GM12878 (cell line): ENCODE measurements around the gene BUB3. TPM values are rescaled to one million over a fixed set of nuclear protein-coding genes. Genes with fewer than 3 reads are reported as not detected.

Experiments
- ATAC-seq: fragments of 200-7000 bp; cut with Tn5 transposase; 3 replicates; pipeline ENCODE4 v1.9.1; 2020; ENCODE audit warnings: mild to moderate bottlenecking, moderate library complexity
- BruUV-seq: library from RNA; stranded (reverse); fragments of 400-500 nt; replicated peaks from 2 replicates; lab custom pipeline; 2021; lab: Mats Ljungman, UMichigan
- CTCF ChIA-PET: fragments of 300-600 bp; sonication (Branson Sonifier 250); formaldehyde crosslinking; extraction: SDS; loops from one replicate; lab custom pipeline; 2021; ENCODE audit warnings: inconsistent platforms; lab: Yijun Ruan, JAX
- POLR2A ChIA-PET: fragments of 350-600 bp; formaldehyde crosslinking; extraction: SDS; loops from one replicate; lab custom pipeline; 2021; ENCODE audit warnings: inconsistent platforms; lab: Charles Lee
- RAD21 ChIA-PET: fragments of 300-600 bp; sonication (Branson Sonifier 250); formaldehyde crosslinking; loops from one replicate; lab custom pipeline; 2023; ENCODE audit warnings: antibody characterized with exemption; ENCODE audit not compliant: unreplicated experiment; lab: Charles Lee
- SMC1A ChIA-PET: fragments of 300-600 bp; sonication (Branson Sonifier 250); formaldehyde crosslinking; loops from one replicate; lab custom pipeline; 2023; ENCODE audit not compliant: unreplicated experiment, uncharacterized antibody; lab: Charles Lee
- DNase-seq: peaks from one replicate; pipeline ENCODE4 v3.0.0-alpha.2; 2011; ENCODE audit warnings: low read depth, low spot score
- FAIRE-seq: peaks from 3 replicates; lab custom pipeline; 2011; peaks lifted over from hg19 to GRCh38; lab: Jason Lieb, UNC
- H2AFZ ChIP-seq: 2 replicates; pipeline ENCODE4 v1.6.0; 2011; ENCODE audit warnings: low read depth, low read length, control low read depth; ENCODE audit not compliant: control insufficient read depth
- H3K27ac ChIP-seq: 2 replicates; pipeline ENCODE4 v1.5.1; 2011; ENCODE audit warnings: control low read depth; ENCODE audit not compliant: control insufficient read depth, insufficient read depth
- H3K27me3 ChIP-seq, 2 experiments: replicated peaks in 1 of 2; 2 replicates each; pipeline versions ENCODE4 v1.6.0 to v1.6.1; 2011; ENCODE audit warnings: low read length in 1 of 2; ENCODE audit not compliant: control insufficient read depth in 2 of 2, insufficient read depth in 2 of 2
- H3K36me3 ChIP-seq, 2 experiments: 2 replicates each; pipeline ENCODE4 v1.5.1; 2011; ENCODE audit warnings: low read length in 1 of 2; ENCODE audit not compliant: control insufficient read depth in 2 of 2, insufficient read depth in 2 of 2
- H3K4me1 ChIP-seq: 2 replicates; pipeline ENCODE4 v1.6.1; 2011; ENCODE audit warnings: mild to moderate bottlenecking, low read length, moderate library complexity, mixed read lengths; ENCODE audit not compliant: control insufficient read depth, insufficient read depth
- H3K4me2 ChIP-seq: 2 replicates; pipeline ENCODE4 v1.6.0; 2011; ENCODE audit warnings: control low read depth; ENCODE audit not compliant: control insufficient read depth, insufficient read depth
- H3K4me3 ChIP-seq: fragments of 200-600 bp; sonication (generic); 2 replicates; pipeline ENCODE4 v1.5.1; 2016
- H3K79me2 ChIP-seq: 2 replicates; pipeline ENCODE4 v1.6.0; 2011; ENCODE audit warnings: low read length; ENCODE audit not compliant: control insufficient read depth, insufficient read depth
- H3K9ac ChIP-seq: 2 replicates; pipeline ENCODE4 v1.8.0; 2011; ENCODE audit warnings: low read length, control low read depth, mixed read lengths; ENCODE audit not compliant: control insufficient read depth, insufficient read depth
- H3K9me3 ChIP-seq: replicated peaks from 3 replicates; pipeline ENCODE4 v1.5.1; 2011; ENCODE audit warnings: mild to moderate bottlenecking, low read length; ENCODE audit not compliant: control insufficient read depth, insufficient read depth
- H4K20me1 ChIP-seq: 2 replicates; pipeline ENCODE4 v1.6.0; 2011; ENCODE audit not compliant: control insufficient read depth, insufficient read depth
- HDAC6 ChIP-seq: fragments of 200-600 bp; sonication (generic); IDR thresholded peaks from one replicate; pipeline ENCODE4 v1.8.0; 2017; ENCODE audit warnings: antibody characterized with exemption; ENCODE audit not compliant: unreplicated experiment
- KAT2A ChIP-seq: conservative IDR thresholded peaks from 2 replicates; pipeline ENCODE4 v1.6.1; 2011; ENCODE audit warnings: low read depth, low read length; ENCODE audit not compliant: control insufficient read depth
- YY1 ChIP-seq: IDR thresholded peaks from 2 replicates; pipeline ENCODE4 v1.6.1; 2011; ENCODE audit warnings: low read depth, mild to moderate bottlenecking, low read length
- ZBTB4 ChIP-seq: fragments of 450-650 bp; formaldehyde crosslinking; IDR thresholded peaks from 2 replicates; pipeline ENCODE4 v1.4.0; 2022; ENCODE audit warnings: mild to moderate bottlenecking, moderate library complexity
- WGBS: methylation state at CpG from one replicate; pipeline ENCODE4 v1.1.6; 2016; ENCODE audit warnings: low lambda C conversion rate; ENCODE audit not compliant: insufficient replicate concordance, insufficient coverage; ENCODE audit errors: missing lambda C conversion rate; 5-methylcytosine and 5-hydroxymethylcytosine counted together
- in situ Hi-C: fragments of 300-500 bp; cut with MboI; formaldehyde crosslinking; loops from 9 replicates; pipeline ENCODE4 v1.14.3; 2018; ENCODE audit warnings: mixed read lengths
- intact Hi-C: fragments of 100-400 bp; cut with micrococcal nuclease; formaldehyde crosslinking; loops from one replicate; pipeline ENCODE4 v1.14.2; 2022; ENCODE audit not compliant: unreplicated experiment
- polyA plus RNA-seq, 11 experiments: library from polyadenylated mRNA; depleted of rRNA in 4 of 11; unstranded in 6 of 11; stranded (reverse) in 5 of 11; fragments of >200 nt; fragmentation: Nextera tagmentation in 4 of 11; fragmentation: Illumina TruSeq in 1 of 11; extraction: Ambion mirVana in 4 of 11; extraction: Trizol in 1 of 11; gene quantifications; 1 replicate in 1 of 11; 2 replicates in 10 of 11; pipeline versions ENCODE4 v1.2.1 to v1.2.3, GENCODE V29; 2011 to 2016; ENCODE audit warnings: inconsistent platforms in 2 of 11, missing spikeins in 2 of 11, low read depth in 1 of 11
- total RNA-seq, 4 experiments: library from RNA; depleted of rRNA in 3 of 4; stranded (reverse); fragments of >200 nt in 3 of 4; fragmentation: Illumina TruSeq in 1 of 4; extraction: Trizol in 1 of 4; gene quantifications; 2 replicates each; pipeline versions ENCODE4 v1.2.1 to v1.2.3, GENCODE V29; 2013 to 2021

The BUB3 gene
- total and polyA plus RNA-seq, 10 of the 15 experiments (the other 5 are each of a cell fraction or from before 2014, with no cell fraction given): 260 to 1,126 (median 441) TPM

GRCh38 chr10:123132576-123133477, 21.4 kb upstream of the BUB3 start (continued):
- TF ChIP-seq KAT2A: no peak

GRCh38 chr10:123133541-123134342, 20.5 kb upstream of the BUB3 start:
- no peaks in the 10 kb centered on the region; a peak in 1 of 4 replicates for H3K36me3 ChIP-seq
- RAD21 ChIA-PET: interaction anchor here (0.7 to 2.1 kb wide), 2 partner anchors 79 to 424 kb away, joined by 3 to 20 read pairs; no protein-coding TSS in a partner anchor
- CTCF ChIA-PET: interaction anchor here (0.6 to 4.3 kb wide), 16 partner anchors 10 to 424 kb away, joined by 3 to 33 read pairs (median 3); partner anchors contain the start of gene BUB3
- H3K9me3 ChIP-seq: no peaks in the 10 kb centered on the region; the same call in 2 of the 3 replicates
- DNase-seq: no peak
- no peak for FAIRE-seq
- H3K27ac ChIP-seq: no peak overlapping the region
- peaks cover 22% of the 10 kb centered on the region for H3K79me2 ChIP-seq
- 51% methylated on average over 39 of the region's 40 CpGs for WGBS
- peak overlapping the region; percentile 91 for H3K4me2 ChIP-seq
- H3K4me3 ChIP-seq: peak overlapping the region; percentile 86; the same call in 1 of the 2 replicates
- ATAC-seq: no peak
- peak overlapping the region; percentile 76; the same call in 1 of the 2 replicates for H2AFZ ChIP-seq
- TF ChIP-seq ZBTB4 (CRISPR knock-in tag) (no peak), HDAC6 (peak; percentile 8), YY1 (0 out of 2 replicates have a peak, but pooled peaks have one; percentile 6)
- POLR2A ChIA-PET: interaction anchor here (1.1 kb wide), 1 partner anchor 33 kb away, joined by 3 read pairs; no protein-coding TSS in a partner anchor
- peak overlapping the region; percentile 13; the same call in 1 of the 2 replicates for H3K9ac ChIP-seq
- H3K27me3 ChIP-seq: peaks cover 2 to 15% of the 10 kb centered on the region in 2 experiments; a peak in 3 of 4 replicates
- no peaks in the 10 kb centered on the region for H4K20me1 ChIP-seq
- intact Hi-C loops: loop anchor here (1.0 to 5.0 kb wide), 3 partner anchors 87 to 426 kb away; no protein-coding TSS in a partner anchor
- in situ Hi-C loops: loop anchor here (5.0 kb wide), 2 partner anchors 419 to 834 kb away; no protein-coding TSS in a partner anchor
- H3K4me1 ChIP-seq: peaks cover 7% of the 10 kb centered on the region
- SMC1A ChIA-PET: interaction anchor here (0.9 to 3.0 kb wide), 6 partner anchors 246 to 425 kb away, joined by 3 to 11 read pairs (median 4); no protein-coding TSS in a partner anchor
- BruUV-seq: no TSS peak
